Measurements from ENCODE around the gene DHRS13.
"Not testable (repeated sequence)": the region's sequence is repeated elsewhere in the genome, so short reads cannot be mapped to it uniquely, and the experiment has no call there.

DHRS13 gene

GRCh38 chr17:28912281-28912937, 9.5 kb upstream of the DHRS13 start:
- Histone ChIP-seq H3K4me3 (ENCODE audit: low read depth, low read length) (no peak overlapping the region), H3K9ac (ENCODE audit: low read depth, low read length) (no peak overlapping the region), H3K36me3 (ENCODE audit: control insufficient read depth, insufficient read depth, low read length) (peaks cover 98% of the 10 kb centered on the region), H3K27me3 (ENCODE audit: control insufficient read depth, insufficient read depth, low read length) (no peaks in the 10 kb centered on the region), H3K9me3 (ENCODE audit: control insufficient read depth, insufficient read depth, low read length) (no peaks in the 10 kb centered on the region), H3K4me1 (ENCODE audit: control insufficient read depth, insufficient read depth, low read length) (peaks cover 12% of the 10 kb centered on the region), H3K27ac (ENCODE audit: low read depth, low read length) (no peak overlapping the region)

- Histone ChIP-seq H3K9me3 (ENCODE audit: control insufficient read depth, insufficient read depth, low read length) (no peaks in the 10 kb centered on the region), H3K27ac (ENCODE audit: low read depth, low read length) (no peak overlapping the region), H3K4me3 (ENCODE audit: low read depth, low read length) (no peak overlapping the region), H3K9ac (ENCODE audit: low read depth, low read length) (no peak overlapping the region), H3K27me3 (ENCODE audit: control insufficient read depth, insufficient read depth, low read length) (no peaks in the 10 kb centered on the region), H3K4me1 (ENCODE audit: control insufficient read depth, insufficient read depth, low read length) (peaks cover 12% of the 10 kb centered on the region), H3K36me3 (ENCODE audit: control insufficient read depth, insufficient read depth, low read length) (peaks cover 98% of the 10 kb centered on the region)
Measured at GRCh38 chr17:28911411-28912045, 8.6 kb upstream of the DHRS13 start.

GRCh38 chr17:28910534-28910933, 7.7 kb upstream of the DHRS13 start:
- Histone ChIP-seq H3K9me3 (ENCODE audit: control insufficient read depth, insufficient read depth, low read length) (no peaks in the 10 kb centered on the region), H3K27ac (ENCODE audit: low read depth, low read length) (no peak overlapping the region), H3K27me3 (ENCODE audit: control insufficient read depth, insufficient read depth, low read length) (no peaks in the 10 kb centered on the region), H3K4me3 (ENCODE audit: low read depth, low read length) (no peak overlapping the region), H3K36me3 (ENCODE audit: control insufficient read depth, insufficient read depth, low read length) (peaks cover 98% of the 10 kb centered on the region), H3K4me1 (ENCODE audit: control insufficient read depth, insufficient read depth, low read length) (peaks cover 12% of the 10 kb centered on the region), H3K9ac (ENCODE audit: low read depth, low read length) (no peak overlapping the region)

- Histone ChIP-seq H3K9ac (ENCODE audit: low read depth, low read length) (no peak overlapping the region), H3K27ac (ENCODE audit: low read depth, low read length) (peak overlapping the region; percentile 32), H3K4me1 (ENCODE audit: control insufficient read depth, insufficient read depth, low read length) (peaks cover 12% of the 10 kb centered on the region), H3K36me3 (ENCODE audit: control insufficient read depth, insufficient read depth, low read length) (peaks cover 85% of the 10 kb centered on the region), H3K27me3 (ENCODE audit: control insufficient read depth, insufficient read depth, low read length) (no peaks in the 10 kb centered on the region), H3K4me3 (ENCODE audit: low read depth, low read length) (no peak overlapping the region), H3K9me3 (ENCODE audit: control insufficient read depth, insufficient read depth, low read length) (no peaks in the 10 kb centered on the region)
Measured at GRCh38 chr17:28908640-28909167, 5.8 kb upstream of the DHRS13 start.

GRCh38 chr17:28907709-28908475, 5.0 kb upstream of the DHRS13 start:
- Histone ChIP-seq H3K9me3 (ENCODE audit: control insufficient read depth, insufficient read depth, low read length) (no peaks in the 10 kb centered on the region), H3K4me3 (ENCODE audit: low read depth, low read length) (no peak overlapping the region), H3K27me3 (ENCODE audit: control insufficient read depth, insufficient read depth, low read length) (no peaks in the 10 kb centered on the region), H3K27ac (ENCODE audit: low read depth, low read length) (no peak overlapping the region), H3K9ac (ENCODE audit: low read depth, low read length) (no peak overlapping the region), H3K36me3 (ENCODE audit: control insufficient read depth, insufficient read depth, low read length) (peaks cover 77% of the 10 kb centered on the region), H3K4me1 (ENCODE audit: control insufficient read depth, insufficient read depth, low read length) (peaks cover 15% of the 10 kb centered on the region)

- no peaks in the 10 kb centered on the region for H3K9me3 ChIP-seq (ENCODE audit: control insufficient read depth, insufficient read depth, low read length)
- H3K4me3 ChIP-seq (ENCODE audit: low read depth, low read length): no peak overlapping the region
- no peak overlapping the region for H3K9ac ChIP-seq (ENCODE audit: low read depth, low read length)
- H3K36me3 ChIP-seq (ENCODE audit: control insufficient read depth, insufficient read depth, low read length): peaks cover 66% of the 10 kb centered on the region
- no peak overlapping the region for H3K27ac ChIP-seq (ENCODE audit: low read depth, low read length)
- H3K4me1 ChIP-seq (ENCODE audit: control insufficient read depth, insufficient read depth, low read length): peaks cover 17% of the 10 kb centered on the region
- H3K27me3 ChIP-seq (ENCODE audit: control insufficient read depth, insufficient read depth, low read length): no peaks in the 10 kb centered on the region
Measured at GRCh38 chr17:28906706-28907438, 4.0 kb upstream of the DHRS13 start.

- no peak overlapping the region for H3K9ac ChIP-seq (ENCODE audit: low read depth, low read length)
- no peaks in the 10 kb centered on the region for H3K27me3 ChIP-seq (ENCODE audit: control insufficient read depth, insufficient read depth, low read length)
- H3K4me1 ChIP-seq (ENCODE audit: control insufficient read depth, insufficient read depth, low read length): peaks cover 21% of the 10 kb centered on the region
- peaks cover 60% of the 10 kb centered on the region for H3K36me3 ChIP-seq (ENCODE audit: control insufficient read depth, insufficient read depth, low read length)
- H3K9me3 ChIP-seq (ENCODE audit: control insufficient read depth, insufficient read depth, low read length): no peaks in the 10 kb centered on the region
- H3K27ac ChIP-seq (ENCODE audit: low read depth, low read length): no peak overlapping the region
- H3K4me3 ChIP-seq (ENCODE audit: low read depth, low read length): no peak overlapping the region
Measured at GRCh38 chr17:28906276-28906675, 3.4 kb upstream of the DHRS13 start.

GRCh38 chr17:28904800-28905199, 1.9 kb upstream of the DHRS13 start:
- Histone ChIP-seq H3K27me3 (ENCODE audit: control insufficient read depth, insufficient read depth, low read length) (no peaks in the 10 kb centered on the region), H3K9ac (ENCODE audit: low read depth, low read length) (no peak overlapping the region), H3K4me1 (ENCODE audit: control insufficient read depth, insufficient read depth, low read length) (peaks cover 19% of the 10 kb centered on the region), H3K9me3 (ENCODE audit: control insufficient read depth, insufficient read depth, low read length) (no peaks in the 10 kb centered on the region), H3K27ac (ENCODE audit: low read depth, low read length) (no peak overlapping the region), H3K36me3 (ENCODE audit: control insufficient read depth, insufficient read depth, low read length) (peaks cover 54% of the 10 kb centered on the region), H3K4me3 (ENCODE audit: low read depth, low read length) (no peak overlapping the region)

- H3K36me3 ChIP-seq (ENCODE audit: control insufficient read depth, insufficient read depth, low read length): peaks cover 47% of the 10 kb centered on the region
- not testable (repeated sequence) for H3K9ac ChIP-seq (ENCODE audit: low read depth, low read length); H3K4me1 ChIP-seq (ENCODE audit: control insufficient read depth, insufficient read depth, low read length); H3K4me3 ChIP-seq (ENCODE audit: low read depth, low read length); H3K9me3 ChIP-seq (ENCODE audit: control insufficient read depth, insufficient read depth, low read length); H3K27me3 ChIP-seq (ENCODE audit: control insufficient read depth, insufficient read depth, low read length)
- H3K27ac ChIP-seq (ENCODE audit: low read depth, low read length): peak overlapping the region; percentile 39
Measured at GRCh38 chr17:28903546-28903841, 615 bp upstream of the DHRS13 start.

GRCh38 chr17:28901866-28902818, 737 bp downstream of the DHRS13 start:
- peak overlapping the region; percentile 68 for H3K9ac ChIP-seq (ENCODE audit: low read depth, low read length)
- no peaks in the 10 kb centered on the region for H3K27me3 ChIP-seq (ENCODE audit: control insufficient read depth, insufficient read depth, low read length)
- H3K4me1 ChIP-seq (ENCODE audit: control insufficient read depth, insufficient read depth, low read length): peaks cover 15% of the 10 kb centered on the region
- H3K9me3 ChIP-seq (ENCODE audit: control insufficient read depth, insufficient read depth, low read length): no peaks in the 10 kb centered on the region
- H3K27ac ChIP-seq (ENCODE audit: low read depth, low read length): peak overlapping the region; percentile 83
- peak overlapping the region; percentile 81 for H3K4me3 ChIP-seq (ENCODE audit: low read depth, low read length)
- peaks cover 34% of the 10 kb centered on the region for H3K36me3 ChIP-seq (ENCODE audit: control insufficient read depth, insufficient read depth, low read length)
